Hepatocyte (in vitro differentiated cells): ENCODE measurements around the gene TUBE1.

Source experiments
- CTCF ChIP-seq: fragments of 200-600 bp; sonication (generic); IDR thresholded peaks from 2 replicates; pipeline ENCODE4 v1.5.1; 2016; ENCODE audit warnings: antibody characterized with exemption, mild to moderate bottlenecking; ENCODE audit not compliant: poor library complexity
- EZH2 ChIP-seq: fragments of 200-600 bp; sonication (generic); IDR thresholded peaks from 2 replicates; pipeline ENCODE4 v1.6.1; 2016; ENCODE audit warnings: antibody characterized with exemption, mild to moderate bottlenecking, borderline replicate concordance
- EZH2phosphoT487 ChIP-seq: fragments of 200-600 bp; sonication (generic); IDR thresholded peaks from one replicate; pipeline ENCODE4 v1.6.1; 2018; ENCODE audit warnings: antibody characterized with exemption, mild to moderate bottlenecking, low read depth, moderate library complexity; ENCODE audit not compliant: unreplicated experiment, severe bottlenecking

GRCh38 chr6:112117554-112117953, 30.3 kb upstream of the TUBE1 start:
- TF ChIP-seq EZH2phosphoT487 = no peak
- TF ChIP-seq CTCF = no peak
- TF ChIP-seq EZH2 = no peak
